GM13977 (cell line): ENCODE measurements around the gene SPR.
A peak's percentile ranks its signal among the peaks of the same experiment; 100 is the strongest.

Source experiments
- DNase-seq: peaks from one replicate; pipeline ENCODE4 v3.0.0; 2012; ENCODE audit warnings: low spot score
- CTCF ChIP-seq: IDR thresholded peaks from 2 replicates; pipeline ENCODE4 v1.5.1; 2012; ENCODE audit warnings: mild to moderate bottlenecking, control low read depth; ENCODE audit not compliant: insufficient read depth; ENCODE audit errors: extremely low read depth, missing control alignments
- in situ Hi-C: fragments of 300-500 bp; cut with MboI; formaldehyde crosslinking; loops from one replicate; pipeline ENCODE4 v1.12.0; 2022; ENCODE audit warnings: low sequenced_read_pairs, low pct_unique_long_range_greater_than_20kb, mixed read lengths, inconsistent platforms; ENCODE audit not compliant: unreplicated experiment

Gene SPR

GRCh38 chr2:72919414-72920317, 32.5 kb downstream of the SPR start:
- in situ Hi-C loops: no loop called here

GRCh38 chr2:72920318-72921087, 33.3 kb downstream of the SPR start:
- peak; percentile 75 for DNase-seq
- in situ Hi-C loops: no loop called here
- TF ChIP-seq CTCF: no peak

More at GRCh38 chr2:72919414-72920317, 32.5 kb downstream of the SPR start:
- TF ChIP-seq CTCF: no peak
- peak; percentile 50 for DNase-seq

- in situ Hi-C loops: no loop called here
- TF ChIP-seq CTCF: no peak
- peak; percentile 33 for DNase-seq
These were observed 34.1 kb downstream of the SPR start for GRCh38 chr2:72921088-72921851.

GRCh38 chr2:72921853-72922252, 34.6 kb downstream of the SPR start:
- TF ChIP-seq CTCF: no peak
- DNase-seq: peak; percentile 34
- in situ Hi-C loops: no loop called here

- in situ Hi-C loops: no loop called here
- no peak for TF ChIP-seq CTCF
- no peak for DNase-seq
These were observed 36.7 kb downstream of the SPR start for GRCh38 chr2:72923833-72924352.
